ENCODE data around the gene PSTPIP1. TPM values are rescaled to one million over a fixed set of nuclear protein-coding genes. Genes with fewer than 3 reads are reported as not detected.

The PSTPIP1 gene
- total and polyA plus RNA-seq, 9 of the 15 experiments (the other 6 are each of a cell fraction or from before 2014, with no cell fraction given): not detected

GRCh38 chr15:77031376-77032050 lies 36.6 kb downstream of the PSTPIP1 start (continued):
- TF ChIP-seq CTCF (IDR thresholded peaks at IDR 0.05 in 2 of 3, conservative IDR thresholded peaks at IDR 0.05 in 1 of 3; ENCODE audit: insufficient read depth in 2 of 3, low read depth in 1 of 3, low read length in 3 of 3) (peak; percentile 25 to 37 (median 28); a peak in 5 of 6 replicates), MCM2 (IDR thresholded peaks at IDR 0.05; ENCODE audit: low read depth) (no peak), RAD21 (CRISPR knock-in tag; conservative IDR thresholded peaks at IDR 0.05 in 1 of 2, IDR thresholded peaks at IDR 0.05 in 1 of 2) (peak in 1 of 2 experiments; percentile 51; a peak in 2 of 4 replicates), ZZZ3 (IDR thresholded peaks at IDR 0.05) (no peak), E2F4 (CRISPR knock-in tag; IDR thresholded peaks at IDR 0.05; ENCODE audit: low read depth) (no peak), NFE2 (IDR thresholded peaks at IDR 0.05; ENCODE audit: low read depth) (0 out of 2 replicates have a peak, but pooled peaks have one; percentile 6), KLF10 (CRISPR knock-in tag; IDR thresholded peaks at IDR 0.05) (no peak), BCL6 (CRISPR knock-in tag; IDR thresholded peaks at IDR 0.05) (no peak), CTBP1 (IDR thresholded peaks at IDR 0.05; ENCODE audit: borderline replicate concordance) (peak; percentile 20; the same call in 1 of the 2 replicates), POLR2G (IDR thresholded peaks at IDR 0.05; ENCODE audit: low read depth, low read length) (peak; percentile 13; the same call in 1 of the 2 replicates), ZNF644 (tag; IDR thresholded peaks at IDR 0.05; ENCODE audit: low read depth) (no peak), SOX6 (IDR thresholded peaks at IDR 0.05) (no peak), SIN3B (IDR thresholded peaks at IDR 0.05; ENCODE audit: low read depth) (no peak), ZNF263 (CRISPR knock-in tag; IDR thresholded peaks at IDR 0.05; ENCODE audit: borderline replicate concordance) (no peak), PBX2 (CRISPR knock-in tag; IDR thresholded peaks at IDR 0.05; ENCODE audit: low read depth) (no peak), PBX2 (tag; conservative IDR thresholded peaks at IDR 0.05; ENCODE audit: low read depth) (no peak), POLR2AphosphoS2 (IDR thresholded peaks at IDR 0.05; ENCODE audit: low read length) (no peak), ATF2 (CRISPR knock-in tag; IDR thresholded peaks at IDR 0.05) (no peak)
- TF ChIP-seq, protein P1, sequence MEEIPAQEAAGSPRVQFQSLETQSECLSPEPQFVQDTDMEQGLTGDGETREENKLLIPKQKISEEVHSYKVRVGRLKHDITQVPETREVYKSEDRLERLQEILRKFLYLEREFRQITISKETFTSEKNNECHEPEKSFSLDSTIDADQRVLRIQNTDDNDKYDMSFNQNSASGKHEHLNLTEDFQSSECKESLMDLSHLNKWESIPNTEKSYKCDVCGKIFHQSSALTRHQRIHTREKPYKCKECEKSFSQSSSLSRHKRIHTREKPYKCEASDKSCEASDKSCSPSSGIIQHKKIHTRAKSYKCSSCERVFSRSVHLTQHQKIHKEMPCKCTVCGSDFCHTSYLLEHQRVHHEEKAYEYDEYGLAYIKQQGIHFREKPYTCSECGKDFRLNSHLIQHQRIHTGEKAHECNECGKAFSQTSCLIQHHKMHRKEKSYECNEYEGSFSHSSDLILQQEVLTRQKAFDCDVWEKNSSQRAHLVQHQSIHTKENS (CRISPR knock-in tag; IDR thresholded peaks at IDR 0.05): no peak

Data from K562 (cell line).